NCI-H774 (cell line): ENCODE results near the gene AIF1L.
A peak's percentile ranks its signal among the peaks of the same experiment; 100 is the strongest.
"Not testable (repeated sequence)": the region's sequence is repeated elsewhere in the genome, so short reads cannot be mapped to it uniquely, and the experiment has no call there.

Source experiments
- DNase-seq: peaks from one replicate; lab custom pipeline; 2025; lab: John Stamatoyannopoulos, UW

AIF1L gene

GRCh38 chr9:131121346-131121745 is 25.0 kb downstream of the AIF1L start:
- DNase-seq: no peak

GRCh38 chr9:131122158-131122557 is 25.8 kb downstream of the AIF1L start:
- no peak for DNase-seq

- DNase-seq: no peak
Observed at GRCh38 chr9:131125038-131125287, 28.6 kb downstream of the AIF1L start.

- DNase-seq: peak; percentile 99
Observed at GRCh38 chr9:131125288-131126058, 29.1 kb downstream of the AIF1L start, which contains the start of gene NUP214. Gene NUP214 (plus strand): TSS chr9:131125586. CDS start chr9:131125705, 119 bp downstream.

- no peak for DNase-seq
Observed at GRCh38 chr9:131126059-131126426, 29.7 kb downstream of the AIF1L start.

- DNase-seq: no peak
Observed at GRCh38 chr9:131129183-131129582, 32.9 kb downstream of the AIF1L start.

- DNase-seq: no peak
Observed at GRCh38 chr9:131138676-131139075, 42.3 kb downstream of the AIF1L start.

GRCh38 chr9:131140112-131140511 is 43.8 kb downstream of the AIF1L start:
- no peak for DNase-seq

- no peak for DNase-seq
Observed at GRCh38 chr9:131140550-131140949, 44.2 kb downstream of the AIF1L start.

- no peak for DNase-seq
Observed at GRCh38 chr9:131142160-131142559, 45.8 kb downstream of the AIF1L start.

GRCh38 chr9:131144201-131144600 is 47.9 kb downstream of the AIF1L start:
- no peak for DNase-seq

GRCh38 chr9:131145245-131145644 is 48.9 kb downstream of the AIF1L start:
- DNase-seq: no peak

- DNase-seq: no peak
Observed at GRCh38 chr9:131146186-131146585, 49.9 kb downstream of the AIF1L start.

- no peak for DNase-seq
Observed at GRCh38 chr9:131148276-131148675, 51.9 kb downstream of the AIF1L start.

- no peak for DNase-seq
Observed at GRCh38 chr9:131148966-131149687, 52.8 kb downstream of the AIF1L start.

GRCh38 chr9:131149688-131150053 is 53.3 kb downstream of the AIF1L start:
- DNase-seq: no peak

GRCh38 chr9:131153595-131153994 is 57.3 kb downstream of the AIF1L start:
- DNase-seq: no peak

- DNase-seq: not testable (repeated sequence)
Observed at GRCh38 chr9:131158673-131159072, 62.3 kb downstream of the AIF1L start.

- no peak for DNase-seq
Observed at GRCh38 chr9:131160416-131161112, 64.2 kb downstream of the AIF1L start.

GRCh38 chr9:131161585-131161984 is 65.3 kb downstream of the AIF1L start:
- DNase-seq: no peak

- no peak for DNase-seq
Observed at GRCh38 chr9:131162886-131163285, 66.6 kb downstream of the AIF1L start.

GRCh38 chr9:131165523-131165922 is 69.2 kb downstream of the AIF1L start:
- no peak for DNase-seq

- DNase-seq: peak; percentile 59
Observed at GRCh38 chr9:131167146-131167692, 70.9 kb downstream of the AIF1L start.
